CD4-positive, alpha-beta memory T cell (primary cell): Measurements from ENCODE around the gene SPATA45. TPM values are rescaled to one million over a fixed set of nuclear protein-coding genes. Genes with fewer than 3 reads are reported as not detected.
"Not testable (repeated sequence)": the region's sequence is repeated elsewhere in the genome, so short reads cannot be mapped to it uniquely, and the experiment has no call there.

Experiments
- CTCF ChIA-PET: fragments of 350-600 bp; sonication (Branson Sonifier 250); formaldehyde crosslinking; loops from one replicate; lab custom pipeline; 2021; ENCODE audit warnings: inconsistent platforms; ENCODE audit not compliant: partially characterized antibody; lab: Charles Lee
- POLR2A ChIA-PET: fragments of 350-600 bp; sonication (Branson Sonifier 250); formaldehyde crosslinking; loops from one replicate; lab custom pipeline; 2021; ENCODE audit not compliant: partially characterized antibody; lab: Charles Lee
- DNase-seq, 5 donors: peaks; one replicate each; pipeline versions ENCODE4 v3.0.0 to v3.0.0-alpha.2; 2020 to 2022; ENCODE audit warnings: mixed read lengths in 1 of 5
- H3K27ac ChIP-seq: one replicate; pipeline ENCODE4 v1.7.0; 2013; ENCODE audit warnings: low read depth, low read length
- H3K27me3 ChIP-seq: 2 replicates; pipeline ENCODE4 v1.7.0; 2013; ENCODE audit warnings: mild to moderate bottlenecking, low read length, moderate library complexity; ENCODE audit not compliant: insufficient read depth
- H3K36me3 ChIP-seq: 2 replicates; pipeline ENCODE4 v1.7.0; 2013; ENCODE audit warnings: mild to moderate bottlenecking, low read length, moderate library complexity; ENCODE audit not compliant: insufficient read depth
- H3K4me1 ChIP-seq: 2 replicates; pipeline ENCODE4 v1.7.0; 2013; ENCODE audit warnings: mild to moderate bottlenecking, low read length, moderate library complexity; ENCODE audit not compliant: insufficient read depth
- H3K4me3 ChIP-seq, 2 donors: one replicate each; pipeline ENCODE4 v1.7.0; 2013; ENCODE audit warnings: low read length in 2 of 2, mild to moderate bottlenecking in 1 of 2
- H3K9me3 ChIP-seq, 2 donors: one replicate each; pipeline ENCODE4 v1.7.0; 2013; ENCODE audit warnings: low read length in 2 of 2, control low read depth in 1 of 2; ENCODE audit not compliant: control insufficient read depth in 1 of 2
- H3K27ac Mint-ChIP-seq, 7 donors: one replicate each; pipeline ENCODE4 v1.8.0; 2020 to 2021; ENCODE audit warnings: mixed read lengths in 7 of 7, mild to moderate bottlenecking in 6 of 7, inconsistent platforms in 3 of 7, moderate library complexity in 3 of 7
- H3K27me3 Mint-ChIP-seq, 2 donors: one replicate each; pipeline ENCODE4 v1.8.0; 2020 to 2021; ENCODE audit warnings: mixed read lengths in 2 of 2
- H3K36me3 Mint-ChIP-seq, 2 donors: one replicate each; pipeline ENCODE4 v1.8.0; 2020 to 2021; ENCODE audit warnings: mixed read lengths in 2 of 2, inconsistent platforms in 1 of 2, mild to moderate bottlenecking in 1 of 2
- H3K4me1 Mint-ChIP-seq, 4 donors: one replicate each; pipeline ENCODE4 v1.8.0; 2020 to 2021; ENCODE audit warnings: mixed read lengths in 4 of 4, mild to moderate bottlenecking in 1 of 4
- H3K4me3 Mint-ChIP-seq, 8 donors: one replicate each; pipeline ENCODE4 v1.8.0; 2020 to 2021; ENCODE audit warnings: mixed read lengths in 8 of 8, mild to moderate bottlenecking in 7 of 8, moderate library complexity in 6 of 8, inconsistent platforms in 3 of 8
- H3K9me3 Mint-ChIP-seq, 8 donors: one replicate each; pipeline ENCODE4 v1.8.0; 2020 to 2021; ENCODE audit warnings: mixed read lengths in 8 of 8, mild to moderate bottlenecking in 5 of 8, inconsistent platforms in 3 of 8, moderate library complexity in 1 of 8
- intact Hi-C: fragments of 100-400 bp; cut with micrococcal nuclease; formaldehyde crosslinking; loops from one replicate; pipeline ENCODE4 v1.15.1; 2023
- polyA plus RNA-seq, 2 donors: library from polyadenylated mRNA; unstranded; fragments of 300-500 nt; fragmentation: Illumina TruSeq; gene quantifications; one replicate each; pipeline ENCODE4 v1.2.3, GENCODE V29; 2021
- total RNA-seq, 2 experiments: library from RNA; stranded (reverse); gene quantifications; one replicate each; pipeline ENCODE4 v1.2.3, GENCODE V29; 2021

Gene SPATA45
- total and polyA plus RNA-seq, 4 experiments from 2014 or later = not detected

DNA sequence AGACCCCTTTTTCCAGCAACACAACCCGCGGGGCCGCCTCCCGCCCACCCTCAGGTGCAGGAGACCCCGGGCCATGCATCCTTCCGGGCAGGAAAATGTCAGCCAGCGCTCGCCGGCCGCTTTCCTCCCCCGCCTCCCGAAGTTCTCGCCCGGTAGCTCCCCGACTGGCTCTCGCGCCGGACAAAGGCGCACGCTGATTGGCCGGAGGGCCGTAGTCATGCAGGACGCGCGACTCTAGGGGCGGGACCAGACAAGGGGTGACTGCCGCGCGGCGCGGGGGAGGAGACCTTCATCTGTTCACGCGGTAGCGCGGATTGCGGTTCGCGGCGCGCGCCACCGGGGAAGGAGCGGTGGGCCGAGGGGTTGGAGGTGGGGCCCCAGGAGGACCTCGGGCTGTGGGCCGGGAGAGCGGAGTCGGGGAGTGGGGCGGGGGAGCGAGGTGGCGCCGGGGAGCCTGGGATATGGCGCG, 10.6 kb upstream of the SPATA45 start, which contains the start of gene FLVCR1:
Gene FLVCR1, plus strand, starts transcription at position 284 of the 469 bp plus-strand sequence. Its CDS starts 178 bp downstream, at position 462.
- H3K27ac Mint-ChIP-seq = peak within 1 kb of the TSS; percentile 91 to 97 (median 93)
- ChIA-PET POLR2A (interaction anchor here (0.5 to 2.2 kb wide), 8 partner anchors 23 to 822 kb away, joined by 3 to 28 read pairs (median 3); partner anchors contain the start of genes DTL, INTS7, NSL1 and TATDN3), CTCF (interaction anchor here (1.2 to 1.4 kb wide), 3 partner anchors 64 to 137 kb away, joined by 3 read pairs; no protein-coding TSS in a partner anchor)
- peaks cover 11 to 20% (median 18%) of the 10 kb centered on the region in 4 donors for H3K4me1 Mint-ChIP-seq
- peaks cover 44% of the 10 kb centered on the region for H3K4me1 ChIP-seq
- no peaks in the 10 kb centered on the region for H3K9me3 ChIP-seq
- no peaks in the 10 kb centered on the region for H3K27me3 ChIP-seq
- DNase-seq = peak; percentile 89 to 94 (median 90)
- H3K36me3 ChIP-seq = no peaks in the 10 kb centered on the region
- H3K9me3 Mint-ChIP-seq = no peaks in the 10 kb centered on the region
- H3K36me3 Mint-ChIP-seq = peaks cover 9 to 10% of the 10 kb centered on the region in 2 donors
- H3K27ac ChIP-seq = peak within 1 kb of the TSS; percentile 71
- H3K4me3 ChIP-seq = peak within 1 kb of the TSS; percentile 58 to 75
- intact Hi-C loops = loop anchor here (1.0 to 5.0 kb wide), 3 partner anchors 67 to 1281 kb away; partner anchors contain the start of genes ANGEL2, NSL1, SLC30A1 and TATDN3
- no peaks in the 10 kb centered on the region for H3K27me3 Mint-ChIP-seq
- peak within 1 kb of the TSS in 7 of 8 donors; percentile 58 to 98 (median 95) for H3K4me3 Mint-ChIP-seq

GRCh38 chr1:212856755-212857154, 9.3 kb upstream of the SPATA45 start:
- Histone ChIP-seq H3K27me3 (no peaks in the 10 kb centered on the region), H3K4me3 (no peak overlapping the region), H3K4me1 (peaks cover 31% of the 10 kb centered on the region), H3K36me3 (no peaks in the 10 kb centered on the region), H3K9me3 (no peaks in the 10 kb centered on the region), H3K27ac (no peak overlapping the region)
- DNase-seq = no peak
- intact Hi-C loops = loop anchor here (5.0 kb wide), 1 partner anchor 1279 kb away; the partner anchor contains the start of gene SLC30A1
- Mint-ChIP-seq H3K4me1 (peaks cover 8 to 18% (median 16%) of the 10 kb centered on the region in 4 donors), H3K27me3 (no peaks in the 10 kb centered on the region), H3K27ac (peak overlapping the region in 3 of 7 donors; percentile 23 to 81 (median 63)), H3K4me3 (peak overlapping the region in 7 of 8 donors; percentile 48 to 98 (median 58)), H3K9me3 (peaks cover 0 to 4% (median 0%) of the 10 kb centered on the region in 8 donors), H3K36me3 (peaks cover 7 to 8% of the 10 kb centered on the region in 2 donors)
- CTCF ChIA-PET = interaction anchor here (0.6 kb wide), 1 partner anchor 72 kb away, joined by 4 read pairs; no protein-coding TSS in a partner anchor
- POLR2A ChIA-PET = interaction anchor here (0.6 to 2.2 kb wide), 2 partner anchors 64 to 124 kb away, joined by 3 to 28 read pairs; partner anchors contain the start of genes NSL1 and TATDN3

DNA sequence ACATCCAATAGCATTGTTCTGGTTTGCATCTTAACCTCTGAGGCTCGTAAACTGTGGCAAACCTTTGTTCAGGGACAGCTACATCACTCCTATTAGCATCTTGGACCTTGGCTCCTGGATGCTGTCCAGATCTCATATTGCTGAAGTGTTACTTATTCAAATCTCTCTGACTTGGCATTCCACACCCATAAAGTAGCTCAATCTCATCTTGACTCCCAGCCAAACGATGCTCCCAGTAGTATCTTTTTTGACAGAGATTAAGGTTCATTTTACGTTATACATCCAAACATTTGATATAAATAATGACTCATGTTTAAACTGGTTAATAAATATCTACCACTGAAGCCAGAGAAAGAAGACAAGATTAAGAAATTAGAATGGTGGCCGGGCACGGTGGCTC, 6.2 kb upstream of the SPATA45 start:
- Histone ChIP-seq H3K27me3 (no peaks in the 10 kb centered on the region), H3K36me3 (no peaks in the 10 kb centered on the region), H3K4me1 (peaks cover 9% of the 10 kb centered on the region), H3K9me3 (no peaks in the 10 kb centered on the region), H3K4me3 (no peak overlapping the region), H3K27ac (no peak overlapping the region)
- peaks cover 6 to 7% of the 10 kb centered on the region in 2 donors for H3K36me3 Mint-ChIP-seq
- ChIA-PET POLR2A (no interaction called here), CTCF (interaction anchor here (1.5 kb wide), 1 partner anchor 10 kb away, joined by 5 read pairs; no protein-coding TSS in a partner anchor)
- H3K27ac Mint-ChIP-seq = no peak overlapping the region
- no peak for DNase-seq
- no peak overlapping the region for H3K4me3 Mint-ChIP-seq
- H3K27me3 Mint-ChIP-seq = no peaks in the 10 kb centered on the region
- peaks cover 0 to 5% (median 0%) of the 10 kb centered on the region in 8 donors for H3K9me3 Mint-ChIP-seq
- peaks cover 5 to 17% (median 11%) of the 10 kb centered on the region in 4 donors for H3K4me1 Mint-ChIP-seq
- intact Hi-C loops = no loop called here

DNA sequence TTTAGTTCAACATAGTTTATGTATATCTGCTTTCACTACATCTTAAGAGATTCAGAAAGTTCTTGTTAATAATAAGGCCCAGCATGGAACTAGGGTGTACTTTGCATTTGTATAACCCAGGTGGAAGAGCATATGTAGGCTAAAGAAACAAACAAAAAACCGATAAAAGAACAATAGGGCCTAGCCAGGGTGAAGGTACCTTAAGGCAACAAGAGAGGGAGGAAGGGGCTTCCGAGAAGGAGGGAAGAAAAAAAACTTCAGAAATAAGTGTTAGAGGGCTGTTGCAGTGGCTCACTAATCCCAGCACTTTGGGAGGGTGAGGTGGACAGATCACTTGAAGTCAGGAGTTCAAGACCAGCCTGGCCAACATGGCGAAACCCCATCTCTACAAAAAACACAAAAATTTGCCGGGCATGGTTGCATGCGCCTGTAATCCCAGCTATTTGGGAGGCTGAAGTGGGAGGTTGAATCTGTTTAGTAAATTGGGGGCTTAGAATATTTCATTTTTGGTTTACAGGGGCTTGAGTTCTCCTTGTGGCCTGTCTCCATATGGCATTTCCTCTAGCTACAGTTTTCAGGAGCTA, 4.7 kb upstream of the SPATA45 start:
- no peaks in the 10 kb centered on the region for H3K27me3 ChIP-seq
- no peaks in the 10 kb centered on the region for H3K9me3 ChIP-seq
- Mint-ChIP-seq H3K9me3 (peaks cover 0 to 11% (median 0%) of the 10 kb centered on the region in 8 donors), H3K4me3 (no peak overlapping the region), H3K27me3 (no peaks in the 10 kb centered on the region), H3K36me3 (peaks cover 0 to 7% of the 10 kb centered on the region in 2 donors), H3K4me1 (peaks cover 0 to 11% (median 6%) of the 10 kb centered on the region in 4 donors), H3K27ac (no peak overlapping the region)
- ChIA-PET CTCF (no interaction called here), POLR2A (no interaction called here)
- no peaks in the 10 kb centered on the region for H3K36me3 ChIP-seq
- H3K4me3 ChIP-seq = no peak overlapping the region
- DNase-seq = no peak
- H3K27ac ChIP-seq = no peak overlapping the region
- intact Hi-C loops = no loop called here
- peaks cover 7% of the 10 kb centered on the region for H3K4me1 ChIP-seq

GRCh38 chr1:212844521-212844920, 2.9 kb downstream of the SPATA45 start:
- H3K27me3 Mint-ChIP-seq, H3K4me1 ChIP-seq, intact Hi-C loops, H3K36me3 Mint-ChIP-seq, H3K9me3 ChIP-seq, CTCF ChIA-PET, H3K4me1 Mint-ChIP-seq, H3K27ac Mint-ChIP-seq, H3K4me3 Mint-ChIP-seq, DNase-seq, H3K27ac ChIP-seq, H3K27me3 ChIP-seq, H3K4me3 ChIP-seq, H3K36me3 ChIP-seq, POLR2A ChIA-PET, H3K9me3 Mint-ChIP-seq: not testable (repeated sequence)

DNA sequence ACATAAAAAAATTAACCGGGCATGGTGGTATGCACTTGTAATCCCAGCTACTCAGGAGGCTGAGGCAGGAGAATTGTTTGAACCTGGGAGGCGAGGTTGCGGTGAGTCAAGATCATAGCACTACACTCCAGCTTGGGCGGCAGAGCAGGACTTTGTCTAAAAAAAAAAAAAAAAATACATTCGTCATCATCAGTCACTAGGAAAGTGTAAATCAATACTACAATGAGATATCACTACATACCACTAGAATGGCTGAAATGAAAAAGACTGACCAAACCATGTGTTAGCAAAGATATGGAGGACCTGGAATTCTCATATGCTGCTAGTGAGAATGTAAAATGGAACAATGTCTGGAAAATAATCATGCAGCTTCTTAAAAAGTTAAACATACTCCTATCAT, 9.3 kb downstream of the SPATA45 start:
- H3K9me3 ChIP-seq = no peaks in the 10 kb centered on the region
- Mint-ChIP-seq H3K36me3 (no peaks in the 10 kb centered on the region), H3K27me3 (no peaks in the 10 kb centered on the region), H3K4me3 (no peak overlapping the region), H3K27ac (no peak overlapping the region), H3K4me1 (peaks cover 0 to 7% (median 3%) of the 10 kb centered on the region in 4 donors), H3K9me3 (no peaks in the 10 kb centered on the region)
- DNase-seq = no peak
- no peaks in the 10 kb centered on the region for H3K27me3 ChIP-seq
- H3K4me1 ChIP-seq = peaks cover 7% of the 10 kb centered on the region
- H3K27ac ChIP-seq = no peak overlapping the region
- POLR2A ChIA-PET = no interaction called here
- no peak overlapping the region for H3K4me3 ChIP-seq
- CTCF ChIA-PET = interaction anchor here (0.9 kb wide), 1 partner anchor 25 kb away, joined by 4 read pairs; no protein-coding TSS in a partner anchor
- intact Hi-C loops = no loop called here
- H3K36me3 ChIP-seq = no peaks in the 10 kb centered on the region
